H1 (cell line): Measurements from ENCODE around the gene STOML1. TPM values are rescaled to one million over a fixed set of nuclear protein-coding genes. Genes with fewer than 3 reads are reported as not detected.
A peak's percentile ranks its signal among the peaks of the same experiment; 100 is the strongest.

Experiments
- CTCF ChIA-PET: fragments of 300-600 bp; sonication (Branson Sonifier 250); formaldehyde crosslinking; loops from one replicate; lab custom pipeline; 2021; ENCODE audit not compliant: partially characterized antibody; lab: Charles Lee
- POLR2A ChIA-PET: fragments of 300-600 bp; sonication (Branson Sonifier 250); formaldehyde crosslinking; loops from one replicate; lab custom pipeline; 2021; ENCODE audit warnings: inconsistent platforms; ENCODE audit not compliant: partially characterized antibody; lab: Charles Lee
- DNase-seq, 2 experiments: peaks; one replicate each; pipeline versions ENCODE4 v3.0.0 to v3.0.0-alpha.2; 2010 to 2022; ENCODE audit warnings: low spot score in 2 of 2, low read depth in 1 of 2, mixed read lengths in 1 of 2
- FAIRE-seq: peaks from 2 replicates; lab custom pipeline; 2011; peaks lifted over from hg19 to GRCh38; lab: Jason Lieb, UNC
- H2AFZ ChIP-seq: 2 replicates; pipeline ENCODE4 v1.8.1; 2012; ENCODE audit warnings: low read length, inconsistent platforms
- H2AK5ac ChIP-seq: 2 replicates; pipeline ENCODE4 v1.6.1; 2013; ENCODE audit warnings: low read depth, low read length
- H2BK120ac ChIP-seq: replicated peaks from 2 replicates; pipeline ENCODE3; 2013; ENCODE audit warnings: low read depth, low read length, inconsistent platforms
- H2BK12ac ChIP-seq: 2 replicates; pipeline ENCODE4 v1.6.1; 2013; ENCODE audit warnings: low read depth, low read length
- H2BK15ac ChIP-seq: 2 replicates; pipeline ENCODE4 v1.6.1; 2013; ENCODE audit warnings: low read length
- H2BK20ac ChIP-seq: 2 replicates; pipeline ENCODE4 v1.6.1; 2013; ENCODE audit warnings: low read length
- H2BK5ac ChIP-seq: 2 replicates; pipeline ENCODE4 v1.6.1; 2013; ENCODE audit warnings: low read depth, low read length
- H3K14ac ChIP-seq: 2 replicates; pipeline ENCODE4 v1.6.1; 2013; ENCODE audit warnings: inconsistent platforms; ENCODE audit not compliant: insufficient read length
- H3K18ac ChIP-seq: 2 replicates; pipeline ENCODE4 v1.6.1; 2013; ENCODE audit warnings: low read length; ENCODE audit errors: extremely low read depth
- H3K23ac ChIP-seq: 2 replicates; pipeline ENCODE4 v1.6.1; 2013; ENCODE audit warnings: inconsistent platforms; ENCODE audit not compliant: insufficient read length
- H3K23me2 ChIP-seq: 2 replicates; pipeline ENCODE4 v1.6.1; 2013; ENCODE audit warnings: low read depth, low read length
- H3K27ac ChIP-seq: 2 replicates; pipeline ENCODE4 v1.6.1; 2011; ENCODE audit warnings: low read depth, low read length, inconsistent platforms
- H3K27me3 ChIP-seq, 4 experiments: replicated peaks in 1 of 4; 1 replicate in 1 of 4; 2 replicates in 3 of 4; pipeline versions ENCODE4 v1.6.1 to v1.8.1; 2011 to 2013; ENCODE audit warnings: low read length in 3 of 4, mild to moderate bottlenecking in 3 of 4, inconsistent platforms in 2 of 4, mixed read lengths in 2 of 4, moderate library complexity in 1 of 4; ENCODE audit not compliant: control insufficient read depth in 3 of 4, insufficient read depth in 3 of 4; ENCODE audit errors: extremely low read depth in 1 of 4
- H3K36me3 ChIP-seq, 4 experiments: 2 replicates each; pipeline versions ENCODE4 v1.6.1 to v1.8.1; 2011 to 2013; ENCODE audit warnings: mild to moderate bottlenecking in 4 of 4, low read length in 3 of 4, moderate library complexity in 2 of 4, control low read depth in 1 of 4, inconsistent platforms in 1 of 4; ENCODE audit not compliant: insufficient read depth in 4 of 4, control insufficient read depth in 2 of 4
- H3K4ac ChIP-seq: replicated peaks from 2 replicates; pipeline ENCODE3; 2013; ENCODE audit warnings: low read length, low read depth, mixed read lengths, inconsistent platforms; ENCODE audit not compliant: insufficient read length
- H3K4me1 ChIP-seq, 4 experiments: replicated peaks in 1 of 4; 1 replicate in 1 of 4; 2 replicates in 3 of 4; pipeline versions ENCODE4 v1.6.1 to v1.8.1; 2011 to 2013; ENCODE audit warnings: low read length in 3 of 4, inconsistent platforms in 2 of 4, mixed read lengths in 1 of 4; ENCODE audit not compliant: insufficient read depth in 4 of 4, control insufficient read depth in 3 of 4
- H3K4me2 ChIP-seq, 2 experiments: 2 replicates each; pipeline versions ENCODE4 v1.6.1 to v1.8.1; 2011 to 2013; ENCODE audit warnings: low read depth in 2 of 2, low read length in 2 of 2, control low read depth in 1 of 2, inconsistent platforms in 1 of 2, mild to moderate bottlenecking in 1 of 2; ENCODE audit not compliant: insufficient read depth in 1 of 2
- H3K4me3 ChIP-seq, 4 experiments: fragments of 200-600, 300-600 bp in 1 of 4; sonication (generic), shearing (Covaris generic), sonication (Bioruptor Twin) in 1 of 4; 2 replicates each; pipeline versions ENCODE4 v1.5.1 to v1.8.1; 2011 to 2016; ENCODE audit warnings: low read length in 4 of 4, low read depth in 3 of 4, control low read depth in 2 of 4, inconsistent platforms in 2 of 4, mild to moderate bottlenecking in 2 of 4, mixed read lengths in 1 of 4, moderate library complexity in 1 of 4; ENCODE audit not compliant: insufficient read depth in 2 of 4; ENCODE audit errors: extremely low read depth in 1 of 4
- H3K56ac ChIP-seq: replicated peaks from 2 replicates; pipeline ENCODE3; 2013; ENCODE audit warnings: low read depth, mild to moderate bottlenecking, mixed read lengths, low read length, inconsistent platforms; ENCODE audit not compliant: insufficient read length
- H3K79me1 ChIP-seq: 2 replicates; pipeline ENCODE4 v1.6.1; 2013; ENCODE audit warnings: low read depth, low read length, control low read depth
- H3K79me2 ChIP-seq, 2 experiments: 2 replicates each; pipeline versions ENCODE4 v1.6.1 to v1.8.1; 2012 to 2013; ENCODE audit warnings: low read length in 2 of 2, mild to moderate bottlenecking in 2 of 2, inconsistent platforms in 1 of 2; ENCODE audit not compliant: insufficient read depth in 2 of 2, control insufficient read depth in 1 of 2
- H3K9ac ChIP-seq, 4 experiments: replicated peaks in 1 of 4; 1 replicate in 1 of 4; 2 replicates in 3 of 4; pipeline versions ENCODE4 v1.6.1 to v1.8.1; 2011 to 2013; ENCODE audit warnings: low read depth in 3 of 4, low read length in 3 of 4, control low read depth in 2 of 4, mild to moderate bottlenecking in 2 of 4, moderate library complexity in 2 of 4, inconsistent platforms in 1 of 4; ENCODE audit errors: extremely low read depth in 1 of 4
- H3K9me3 ChIP-seq, 2 experiments: 2 replicates each; pipeline versions ENCODE4 v1.6.1 to v1.8.1; 2012 to 2013; ENCODE audit warnings: mild to moderate bottlenecking in 2 of 2, moderate library complexity in 2 of 2, control low read depth in 1 of 2, inconsistent platforms in 1 of 2, low read depth in 1 of 2, low read length in 1 of 2, mixed read lengths in 1 of 2; ENCODE audit not compliant: insufficient read depth in 2 of 2
- H4K20me1 ChIP-seq, 2 experiments: replicated peaks in 1 of 2; 2 replicates each; pipeline versions ENCODE3 to v1.8.1; 2011 to 2013; ENCODE audit warnings: inconsistent platforms in 2 of 2, low read length in 2 of 2, mild to moderate bottlenecking in 1 of 2; ENCODE audit not compliant: insufficient read depth in 2 of 2, control insufficient read depth in 1 of 2
- H4K5ac ChIP-seq: 2 replicates; pipeline ENCODE4 v1.6.1; 2013; ENCODE audit warnings: low read length, low read depth, mixed read lengths, inconsistent platforms; ENCODE audit not compliant: insufficient read length
- H4K8ac ChIP-seq: 2 replicates; pipeline ENCODE4 v1.8.0; 2013; ENCODE audit warnings: mild to moderate bottlenecking, moderate library complexity, low read length, inconsistent platforms; ENCODE audit not compliant: insufficient read depth; ENCODE audit errors: extremely low read depth
- H4K91ac ChIP-seq: replicated peaks from 2 replicates; pipeline ENCODE3; 2013; ENCODE audit warnings: low read length, mixed read lengths, inconsistent platforms; ENCODE audit not compliant: insufficient read length
- ASH2L ChIP-seq: fragments of 200-600, 300-600 bp; sonication (generic); IDR thresholded peaks from one replicate; pipeline ENCODE4 v1.7.1; 2017; ENCODE audit warnings: low read length
- BRCA1 ChIP-seq: IDR thresholded peaks from 2 replicates; pipeline ENCODE4 v1.6.1; 2012; ENCODE audit warnings: low read depth, low read length, improper control_type of control experiment
- CBX8 ChIP-seq: fragments of 300-800, 300-1000 bp; sonication (generic); IDR thresholded peaks from 2 replicates; pipeline ENCODE4 v1.7.1; 2016; ENCODE audit warnings: low read depth, low read length, borderline replicate concordance
- EP300 ChIP-seq, 2 experiments: IDR thresholded peaks; 1 replicate in 1 of 2; 2 replicates in 1 of 2; pipeline ENCODE4 v1.6.1; 2011 to 2012; ENCODE audit warnings: low read depth in 2 of 2, low read length in 2 of 2, mild to moderate bottlenecking in 2 of 2, borderline replicate concordance in 1 of 2, inconsistent platforms in 1 of 2, moderate library complexity in 1 of 2
- KDM4A ChIP-seq: IDR thresholded peaks from one replicate; pipeline ENCODE4 v1.7.1; 2012; ENCODE audit warnings: low read depth, mild to moderate bottlenecking, moderate library complexity, low read length, inconsistent platforms; ENCODE audit not compliant: severe bottlenecking
- NANOG ChIP-seq: IDR thresholded peaks from 2 replicates; pipeline ENCODE4 v1.6.1; 2011; ENCODE audit warnings: low read length, low read depth, mild to moderate bottlenecking, inconsistent platforms; ENCODE audit not compliant: insufficient read depth, poor library complexity, severe bottlenecking
- RAD21 ChIP-seq, 2 experiments: IDR thresholded peaks in 1 of 2; conservative IDR thresholded peaks in 1 of 2; 2 replicates each; pipeline ENCODE4 v1.6.1; 2011; ENCODE audit warnings: low read depth in 2 of 2, low read length in 2 of 2, improper control_type of control experiment in 1 of 2, inconsistent platforms in 1 of 2, mild to moderate bottlenecking in 1 of 2, moderate library complexity in 1 of 2
- RNF2 ChIP-seq: fragments of 200-900, 300-1000 bp; sonication (generic); IDR thresholded peaks from 2 replicates; pipeline ENCODE4 v1.7.1; 2016; ENCODE audit warnings: borderline replicate concordance, low read depth, mild to moderate bottlenecking, antibody characterized with exemption, low read length; ENCODE audit not compliant: poor library complexity, severe bottlenecking; ENCODE audit errors: missing control alignments
- SP1 ChIP-seq: IDR thresholded peaks from 2 replicates; pipeline ENCODE4 v1.6.1; 2011; ENCODE audit warnings: low read depth, low read length
- TAF1 ChIP-seq: IDR thresholded peaks from 2 replicates; pipeline ENCODE4 v1.6.1; 2011; ENCODE audit warnings: mild to moderate bottlenecking, low read depth, low read length
- TAF7 ChIP-seq: optimal IDR thresholded peaks from 2 replicates; pipeline ENCODE3; 2011; ENCODE audit warnings: low read depth, mild to moderate bottlenecking, inconsistent platforms, low read length, moderate library complexity, borderline replicate concordance
- WGBS, 2 experiments: shearing (Covaris generic) in 1 of 2; methylation state at CpG; one replicate each; pipeline versions ENCODE4 v1.1.6 to v1.1.7; 2013 to 2015; ENCODE audit warnings: low lambda C conversion rate in 2 of 2, mixed read lengths in 2 of 2, inconsistent platforms in 1 of 2, low coverage in 1 of 2, missing lambda C conversion rate in 1 of 2; ENCODE audit not compliant: insufficient replicate concordance in 2 of 2, insufficient coverage in 1 of 2, insufficient read length in 1 of 2; ENCODE audit errors: extremely low coverage in 1 of 2, missing lambda C conversion rate in 1 of 2; 5-methylcytosine and 5-hydroxymethylcytosine counted together
- polyA plus RNA-seq, 7 experiments: library from polyadenylated mRNA; depleted of rRNA in 3 of 7; stranded (reverse) in 5 of 7; unstranded in 2 of 7; fragments of >200 nt in 5 of 7; fragments of 200-250 nt in 2 of 7; gene quantifications; 1 replicate in 5 of 7; 2 replicates in 1 of 7; 4 replicates in 1 of 7; pipeline versions ENCODE4 v1.2.1 to v1.2.3, GENCODE V29; 2011 to 2013; ENCODE audit warnings: missing spikeins in 2 of 7, mixed read lengths in 2 of 7
- total RNA-seq: library from RNA; stranded (reverse); fragmentation: NEBNext Ultra II Directional; extraction: Animal tissue kit (Norgen Biotek cat#: 25700); gene quantifications from 2 replicates; pipeline ENCODE4 v1.2.1, GENCODE V29; 2021
- TF ChIP-seq, protein P1 (sequence below): IDR thresholded peaks from 2 replicates; pipeline ENCODE4 v1.6.1; 2012; ENCODE audit warnings: inconsistent platforms

STOML1 gene
- total and polyA plus RNA-seq, 2 of the 8 experiments (the other 6 are each of a cell fraction or from before 2014, with no cell fraction given) = 2.6 to 3.2 TPM

DNA sequence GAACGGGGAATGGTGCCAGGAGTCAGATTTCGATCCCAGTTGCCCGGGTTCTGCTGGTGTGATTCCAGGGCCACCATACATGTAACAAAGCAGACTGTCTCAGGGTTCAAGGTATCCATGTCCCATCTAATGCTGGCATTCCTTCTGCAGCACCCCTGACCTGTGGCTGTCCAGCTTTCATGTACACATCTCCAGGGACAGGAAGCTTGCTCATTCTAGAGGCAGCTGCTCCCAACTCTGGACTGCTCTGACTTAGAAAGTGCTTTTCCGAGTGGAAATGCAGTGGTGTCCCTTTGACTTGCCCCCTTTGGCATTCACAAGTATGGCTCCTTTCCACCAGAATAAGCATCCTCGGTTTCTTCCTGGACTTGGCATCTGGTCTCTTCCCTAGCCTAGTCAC lies 33.3 kb upstream of the STOML1 start:
- 91% methylated on average over 5 of the region's 5 CpGs; no CpG with 5 or more reads in 1 of the 2 experiments for WGBS, 2 experiments
- Histone ChIP-seq H4K8ac (no peak overlapping the region), H4K5ac (no peak overlapping the region), H2AK5ac (no peak overlapping the region), H3K14ac (no peak overlapping the region), H3K27ac (0 out of 2 replicates have a peak overlapping the region, but pooled peaks have one; percentile 38), H3K27me3 (no peaks in the 10 kb centered on the region), H3K23ac (no peak overlapping the region), H3K23me2 (no peaks in the 10 kb centered on the region), H3K9ac (no peak overlapping the region), H3K4me3 (no peak overlapping the region), H2BK5ac (no peak overlapping the region), H3K4me1 (no peaks in the 10 kb centered on the region), H3K79me1 (no peaks in the 10 kb centered on the region), H3K56ac (no peak overlapping the region), H2BK20ac (no peak overlapping the region), H2AFZ (no peak overlapping the region), H4K91ac (no peak overlapping the region), H4K20me1 (peaks cover 0 to 5% of the 10 kb centered on the region in 2 experiments), H3K36me3 (peaks cover 0 to 11% (median 5%) of the 10 kb centered on the region in 4 experiments; a peak in 6 of 8 replicates), H2BK120ac (no peak overlapping the region), H3K18ac (no peak overlapping the region), H3K4ac (no peak overlapping the region), H3K9me3 (no peaks in the 10 kb centered on the region), H2BK12ac (no peak overlapping the region), H3K79me2 (no peaks in the 10 kb centered on the region), H3K4me2 (no peak overlapping the region), H2BK15ac (no peak overlapping the region)
- CTCF ChIA-PET = interaction anchor here (2.0 to 4.5 kb wide), 4 partner anchors 10 to 31 kb away, joined by 5 to 32 read pairs (median 8); partner anchors contain the start of gene PML
- POLR2A ChIA-PET = interaction anchor here (1.5 kb wide), 1 partner anchor 31 kb away, joined by 3 read pairs; the partner anchor contains the start of gene PML
- no peak for DNase-seq
- no peak for FAIRE-seq
- no peak for TF ChIP-seq TAF1
- no peak for TF ChIP-seq RAD21 (IDR thresholded peaks at IDR 0.05 in 1 of 2, conservative IDR thresholded peaks at IDR 0.05 in 1 of 2; ENCODE audit: low read depth in 2 of 2, low read length in 2 of 2)
- TF ChIP-seq TAF7 = no peak
- TF ChIP-seq ASH2L = no peak
- TF ChIP-seq EP300 (IDR thresholded peaks at IDR 0.05; ENCODE audit: borderline replicate concordance in 1 of 2, low read depth in 2 of 2, low read length in 2 of 2) = no peak
- TF ChIP-seq KDM4A = no peak
- no peak for TF ChIP-seq CBX8
- no peak for TF ChIP-seq BRCA1
- TF ChIP-seq NANOG = no peak
- TF ChIP-seq, protein P1, sequence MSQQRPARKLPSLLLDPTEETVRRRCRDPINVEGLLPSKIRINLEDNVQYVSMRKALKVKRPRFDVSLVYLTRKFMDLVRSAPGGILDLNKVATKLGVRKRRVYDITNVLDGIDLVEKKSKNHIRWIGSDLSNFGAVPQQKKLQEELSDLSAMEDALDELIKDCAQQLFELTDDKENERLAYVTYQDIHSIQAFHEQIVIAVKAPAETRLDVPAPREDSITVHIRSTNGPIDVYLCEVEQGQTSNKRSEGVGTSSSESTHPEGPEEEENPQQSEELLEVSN = no peak
- TF ChIP-seq RNF2 = no peak
- no peak for TF ChIP-seq SP1
